GM10266 (cell line): ENCODE measurements around the gene TGFBI.
A peak's percentile ranks its signal among the peaks of the same experiment; 100 is the strongest.

ENCODE experiments used
- DNase-seq: peaks from one replicate; pipeline ENCODE4 v3.0.0; 2012; ENCODE audit errors: extremely low spot score
- TF ChIP-seq, protein P1 (sequence below): IDR thresholded peaks from 2 replicates; pipeline ENCODE4 v1.5.1; 2012; ENCODE audit warnings: mild to moderate bottlenecking, low read depth; ENCODE audit not compliant: control insufficient read depth, insufficient read depth; ENCODE audit errors: missing control alignments

TGFBI gene

DNA sequence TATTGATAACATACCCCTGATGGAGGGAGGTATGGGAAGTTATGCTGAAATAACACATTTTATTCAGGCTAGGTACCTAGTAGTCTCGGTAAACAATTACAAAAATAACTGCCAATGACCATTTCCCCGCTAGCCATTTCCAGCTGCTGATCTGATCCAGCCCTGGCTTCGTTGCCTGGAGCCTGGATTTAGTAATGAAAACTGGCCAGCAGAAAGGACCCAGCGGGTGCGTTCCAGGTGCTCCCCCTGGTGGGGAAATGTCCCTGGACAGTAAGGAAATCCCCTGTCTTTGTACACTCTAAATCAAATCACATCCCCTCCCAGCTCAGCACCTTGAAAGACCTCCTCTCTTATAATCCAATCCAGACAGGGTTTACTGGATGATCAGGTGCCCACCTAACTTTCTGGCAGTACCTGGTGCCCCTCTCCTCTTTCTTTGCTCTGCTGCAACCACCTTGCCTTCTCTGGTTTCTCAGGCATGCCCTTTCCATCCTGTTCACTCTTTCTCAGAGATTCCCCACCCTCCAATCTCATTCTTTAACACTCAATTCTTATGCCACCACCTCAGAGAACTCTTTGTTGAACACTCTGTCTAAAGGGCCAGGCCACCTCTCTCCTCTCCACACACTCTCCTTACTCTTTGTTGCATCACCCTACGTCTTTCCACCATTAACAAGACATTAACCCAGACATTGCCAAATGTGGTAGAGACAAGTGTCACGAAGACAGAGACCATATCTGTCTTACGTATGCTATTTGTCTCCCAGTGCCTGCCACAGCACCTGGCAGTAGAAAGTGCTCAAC is 53.8 kb downstream of the TGFBI start:
- DNase-seq = peak; percentile 66
- TF ChIP-seq, protein P1, sequence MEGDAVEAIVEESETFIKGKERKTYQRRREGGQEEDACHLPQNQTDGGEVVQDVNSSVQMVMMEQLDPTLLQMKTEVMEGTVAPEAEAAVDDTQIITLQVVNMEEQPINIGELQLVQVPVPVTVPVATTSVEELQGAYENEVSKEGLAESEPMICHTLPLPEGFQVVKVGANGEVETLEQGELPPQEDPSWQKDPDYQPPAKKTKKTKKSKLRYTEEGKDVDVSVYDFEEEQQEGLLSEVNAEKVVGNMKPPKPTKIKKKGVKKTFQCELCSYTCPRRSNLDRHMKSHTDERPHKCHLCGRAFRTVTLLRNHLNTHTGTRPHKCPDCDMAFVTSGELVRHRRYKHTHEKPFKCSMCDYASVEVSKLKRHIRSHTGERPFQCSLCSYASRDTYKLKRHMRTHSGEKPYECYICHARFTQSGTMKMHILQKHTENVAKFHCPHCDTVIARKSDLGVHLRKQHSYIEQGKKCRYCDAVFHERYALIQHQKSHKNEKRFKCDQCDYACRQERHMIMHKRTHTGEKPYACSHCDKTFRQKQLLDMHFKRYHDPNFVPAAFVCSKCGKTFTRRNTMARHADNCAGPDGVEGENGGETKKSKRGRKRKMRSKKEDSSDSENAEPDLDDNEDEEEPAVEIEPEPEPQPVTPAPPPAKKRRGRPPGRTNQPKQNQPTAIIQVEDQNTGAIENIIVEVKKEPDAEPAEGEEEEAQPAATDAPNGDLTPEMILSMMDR = peak; percentile 67

DNA sequence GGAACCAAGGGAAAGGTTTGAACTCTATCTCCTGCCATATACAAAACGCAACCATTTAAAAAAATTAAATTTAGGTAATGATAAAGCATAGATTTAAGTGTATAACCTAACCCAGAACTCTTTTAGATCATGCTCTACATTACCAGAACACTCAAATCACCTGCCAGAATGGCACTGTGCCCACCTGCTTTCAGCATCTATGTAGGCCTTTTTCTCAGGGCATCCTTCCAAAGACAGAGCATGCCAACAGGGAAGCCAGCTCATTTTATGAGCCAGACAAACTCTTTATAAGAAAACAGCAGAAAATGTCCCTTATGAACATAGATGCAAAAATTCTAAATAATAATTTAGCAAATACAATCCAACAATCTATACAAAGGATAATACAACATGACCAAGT is 55.9 kb downstream of the TGFBI start:
- no peak for DNase-seq

DNA sequence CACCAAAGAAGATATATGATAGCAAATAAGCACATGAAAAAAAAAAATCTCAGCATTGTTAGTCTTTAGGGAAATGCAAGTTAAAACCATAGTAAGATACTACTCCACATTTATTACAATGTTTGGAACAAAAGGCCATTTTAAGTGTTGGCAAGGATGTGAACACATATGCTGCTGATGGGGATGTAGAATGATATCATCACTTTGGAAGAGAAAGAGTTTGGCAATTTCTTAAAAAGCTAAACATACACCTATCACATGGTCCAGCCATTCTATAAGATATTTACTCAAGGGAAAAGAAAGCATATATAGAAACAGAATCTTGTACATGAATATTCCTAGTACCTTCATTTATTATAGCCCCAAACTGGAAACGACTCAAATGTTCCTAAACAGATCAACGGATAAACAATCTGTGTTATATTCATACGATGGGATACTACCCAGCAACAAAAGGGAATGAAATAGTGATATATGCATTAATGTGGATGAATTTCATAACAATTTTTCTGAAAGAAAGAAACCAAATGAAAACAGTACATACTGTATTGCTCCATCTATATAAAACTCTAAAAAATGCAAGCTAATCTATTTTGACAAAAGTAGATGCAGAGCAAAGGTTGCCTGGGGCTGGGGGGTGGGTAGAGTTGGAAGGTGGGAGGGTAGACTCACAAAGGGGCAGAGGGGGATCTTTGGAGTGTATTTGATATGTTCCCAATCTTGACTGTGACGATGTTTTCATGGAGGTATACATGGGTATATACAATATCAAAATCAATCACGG is 58.2 kb downstream of the TGFBI start:
- TF ChIP-seq, protein P1 = no peak
- DNase-seq = no peak

More for the DNA sequence above, 55.9 kb downstream of the TGFBI start:
- TF ChIP-seq, protein P1 = no peak

DNA sequence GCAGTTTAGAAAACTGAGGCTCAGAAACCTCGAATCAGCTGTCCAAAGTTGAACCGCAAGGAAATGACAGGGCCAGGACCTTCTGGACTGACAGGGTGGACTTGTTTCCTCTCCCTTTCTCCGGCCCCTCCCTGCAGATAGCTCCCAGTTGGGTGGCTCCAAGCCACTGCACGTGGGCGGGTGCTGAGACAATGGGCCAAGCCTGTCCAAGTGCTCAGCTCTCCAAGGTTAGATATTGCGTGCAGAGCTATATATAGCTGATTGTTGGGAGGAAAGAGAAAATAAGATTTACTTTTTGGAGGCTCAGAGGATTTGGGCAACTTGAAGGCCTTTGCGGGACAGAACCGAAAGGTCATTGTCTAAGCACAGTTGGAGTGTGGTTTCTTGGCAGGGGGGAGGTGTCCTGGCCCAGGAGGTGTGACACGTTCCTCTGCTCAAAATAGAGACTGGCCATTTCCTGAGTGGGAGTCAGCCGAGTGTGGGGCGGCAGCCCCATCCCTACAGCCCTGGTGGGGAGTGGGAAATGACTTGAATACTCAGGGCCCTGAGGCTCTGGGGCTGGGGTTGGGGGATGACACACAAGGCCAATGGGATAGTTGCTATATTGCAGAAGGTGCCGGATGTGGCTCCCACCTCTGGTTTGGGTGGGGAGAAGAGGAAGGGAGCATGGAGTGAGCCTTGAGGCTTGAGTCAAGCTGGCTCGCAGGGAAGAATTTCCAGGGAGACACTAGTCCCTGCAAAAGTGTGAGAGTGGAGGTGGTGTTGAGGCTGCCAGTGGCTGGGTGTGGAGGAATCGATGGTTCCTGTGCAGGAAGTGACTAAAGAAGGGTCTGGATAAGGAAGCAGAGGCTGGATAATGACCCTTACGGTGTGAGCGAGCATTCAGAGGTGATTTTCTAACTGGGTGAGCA is 59.4 kb downstream of the TGFBI start:
- DNase-seq = no peak
- TF ChIP-seq, protein P1 = no peak

DNA sequence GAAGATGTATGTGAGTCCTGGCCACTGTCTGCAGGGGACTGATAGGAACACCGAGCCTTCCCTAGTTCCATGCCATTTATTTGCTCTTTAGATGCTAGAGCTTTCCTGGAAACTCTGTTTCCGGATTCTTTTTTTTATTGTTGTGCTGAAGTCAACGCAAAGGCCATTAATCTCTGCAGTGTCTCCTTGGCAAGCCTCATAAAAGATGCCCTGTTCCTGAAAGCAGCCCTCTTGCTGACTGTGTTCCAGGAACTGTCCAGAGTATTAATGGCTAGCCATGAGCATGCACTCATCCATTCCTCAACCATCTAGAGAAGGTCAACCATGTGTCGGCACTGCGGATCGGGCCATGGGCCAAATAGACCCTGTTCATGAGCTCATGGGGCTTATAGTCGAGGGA is 61.0 kb downstream of the TGFBI start:
- DNase-seq = no peak
- TF ChIP-seq, protein P1 = no peak

DNA sequence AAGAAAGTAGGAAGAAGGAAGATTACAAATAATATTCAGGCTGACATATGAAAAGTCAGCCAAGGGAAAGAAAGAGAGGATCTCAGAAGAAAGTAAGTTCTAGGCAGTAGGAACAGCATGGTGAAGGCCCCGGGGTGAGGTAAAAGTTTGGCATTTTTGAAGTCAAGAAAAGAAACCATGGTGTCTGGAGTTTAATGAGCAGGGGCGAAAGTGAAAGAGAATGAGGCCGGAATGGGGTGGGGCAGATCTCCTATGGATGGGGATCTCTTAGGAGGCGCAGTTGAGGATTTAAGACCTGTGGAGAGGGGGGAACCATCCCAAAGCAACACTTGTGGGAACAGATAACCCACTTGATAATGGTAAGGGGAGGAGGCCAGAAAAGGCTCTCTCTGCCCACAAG is 61.5 kb downstream of the TGFBI start:
- TF ChIP-seq, protein P1 = no peak
- DNase-seq = no peak
